K562 (cell line): ENCODE data around the gene PCDHGA5. TPM values are rescaled to one million over a fixed set of nuclear protein-coding genes. Genes with fewer than 3 reads are reported as not detected.

Experiments used
- ATAC-seq: fragments of 200-7000 bp; cut with Tn5 transposase; 3 replicates; pipeline ENCODE4 v1.9.1; 2020; ENCODE audit warnings: moderate library complexity
- BruUV-seq: library from RNA; stranded (reverse); fragments of 400-500 nt; replicated peaks from 2 replicates; lab custom pipeline; 2021; lab: Mats Ljungman, UMichigan
- CTCF ChIA-PET: fragments of 300-600 bp; formaldehyde crosslinking; extraction: SDS; loops from one replicate; lab custom pipeline; 2021; ENCODE audit warnings: low intra/inter-chr PET ratio; lab: Yijun Ruan, JAX
- POLR2A ChIA-PET: fragments of 300-600, 350-650 bp; sonication (Branson Sonifier 250); formaldehyde crosslinking; extraction: SDS; loops from one replicate; lab custom pipeline; 2021; ENCODE audit warnings: antibody characterized with exemption, inconsistent platforms; lab: Yijun Ruan, JAX
- DNase-seq, 4 experiments: peaks; one replicate each; pipeline versions ENCODE4 v3.0.0 to v3.0.0-alpha.2; 2011 to 2018; ENCODE audit warnings: low spot score in 3 of 4, mixed read lengths in 3 of 4; ENCODE audit errors: extremely low read depth in 1 of 4
- FAIRE-seq: peaks from 2 replicates; lab custom pipeline; 2011; peaks lifted over from hg19 to GRCh38; lab: Jason Lieb, UNC
- H2AFZ ChIP-seq: 2 replicates; pipeline ENCODE4 v1.6.0; 2011; ENCODE audit warnings: low read depth, low read length, control low read depth, inconsistent platforms
- H3K27ac ChIP-seq: fragments of 200-600 bp; 3 replicates; pipeline ENCODE4 v1.8.0; 2011; ENCODE audit warnings: low read depth, mild to moderate bottlenecking, control low read depth, inconsistent platforms, low read length, moderate library complexity, mixed read lengths; ENCODE audit errors: extremely low read depth
- H3K27me3 ChIP-seq, 2 experiments: fragments of 300-600 bp in 1 of 2; 2 replicates in 1 of 2; 3 replicates in 1 of 2; pipeline versions ENCODE4 v1.6.0 to v1.8.0; 2011; ENCODE audit warnings: inconsistent platforms in 2 of 2, low read length in 2 of 2, mild to moderate bottlenecking in 1 of 2, mixed read lengths in 1 of 2, moderate library complexity in 1 of 2; ENCODE audit not compliant: control insufficient read depth in 2 of 2, insufficient read depth in 2 of 2
- H3K36me3 ChIP-seq: fragments of 300-600 bp; 3 replicates; pipeline ENCODE4 v1.8.0; 2011; ENCODE audit warnings: mild to moderate bottlenecking, low read length, inconsistent platforms; ENCODE audit not compliant: control insufficient read depth, insufficient read depth
- H3K4me1 ChIP-seq, 2 experiments: fragments of 200-600 bp in 1 of 2; replicated peaks in 1 of 2; 2 replicates in 1 of 2; 3 replicates in 1 of 2; pipeline versions ENCODE4 v1.5.1 to v1.8.0; 2011; ENCODE audit warnings: inconsistent platforms in 2 of 2, low read length in 2 of 2, mild to moderate bottlenecking in 1 of 2, mixed read lengths in 1 of 2, moderate library complexity in 1 of 2; ENCODE audit not compliant: control insufficient read depth in 2 of 2, insufficient read depth in 2 of 2
- H3K4me2 ChIP-seq: 2 replicates; pipeline ENCODE4 v1.6.1; 2011; ENCODE audit warnings: low read length, control low read depth, inconsistent platforms, mixed read lengths; ENCODE audit not compliant: insufficient read depth
- H3K4me3 ChIP-seq: fragments of 200-600 bp; sonication (generic), shearing (Covaris generic); 2 replicates; pipeline ENCODE4 v1.5.1; 2016; ENCODE audit warnings: control low read depth, inconsistent platforms
- H3K79me2 ChIP-seq: fragments of 200-600 bp; 3 replicates; pipeline ENCODE4 v1.8.0; 2011; ENCODE audit warnings: low read length, inconsistent platforms; ENCODE audit not compliant: control insufficient read depth, insufficient read depth
- H3K9ac ChIP-seq, 2 experiments: 2 replicates each; pipeline versions ENCODE4 v1.6.0 to v1.6.1; 2011; ENCODE audit warnings: low read depth in 2 of 2, low read length in 2 of 2, control low read depth in 1 of 2, inconsistent platforms in 1 of 2, mild to moderate bottlenecking in 1 of 2, mixed read lengths in 1 of 2; ENCODE audit not compliant: insufficient read depth in 1 of 2
- H3K9me1 ChIP-seq: one replicate; pipeline ENCODE4 v1.6.0; 2011; ENCODE audit warnings: inconsistent platforms, mild to moderate bottlenecking, low read length, moderate library complexity; ENCODE audit not compliant: control insufficient read depth, insufficient read depth
- H3K9me3 ChIP-seq: replicated peaks from 2 replicates; pipeline ENCODE4 v1.5.1; 2011; ENCODE audit warnings: low read depth, low read length, inconsistent platforms; ENCODE audit not compliant: control insufficient read depth, insufficient read depth
- H4K20me1 ChIP-seq: replicated peaks from 2 replicates; pipeline ENCODE4 v1.6.1; 2011; ENCODE audit warnings: low read length, inconsistent platforms, mixed read lengths; ENCODE audit not compliant: control insufficient read depth, insufficient read depth
- ESRRB ChIP-seq: fragments of 250-450 bp; sonication (Bioruptor Pico); IDR thresholded peaks from 2 replicates; pipeline ENCODE4 v1.5.0; 2020; ENCODE audit warnings: mild to moderate bottlenecking, moderate library complexity, borderline replicate concordance
- HDGF ChIP-seq: fragments of 450-650 bp; IDR thresholded peaks from 2 replicates; pipeline ENCODE4 v1.6.1; 2016
- LCOR ChIP-seq: sonication (generic); formaldehyde crosslinking; IDR thresholded peaks from 2 replicates; pipeline ENCODE4 v1.8.0; 2022; ENCODE audit warnings: mild to moderate bottlenecking, missing genetic modification reagents
- NR2C1 ChIP-seq, 2 experiments: fragments of 450-650 bp; IDR thresholded peaks; 2 replicates each; pipeline ENCODE4 v1.6.1; 2017; ENCODE audit warnings: mild to moderate bottlenecking in 2 of 2, antibody characterized with exemption in 1 of 2, inconsistent platforms in 1 of 2, missing compliant biosample characterization in 1 of 2, missing genetic modification characterization in 1 of 2
- PYGO2 ChIP-seq: fragments of 450-650 bp; IDR thresholded peaks from 2 replicates; pipeline ENCODE4 v1.6.1; 2016; ENCODE audit warnings: mild to moderate bottlenecking, missing genetic modification characterization, moderate library complexity, missing compliant biosample characterization
- REST ChIP-seq, 2 experiments: fragments of 450-650 bp; formaldehyde crosslinking in 1 of 2; IDR thresholded peaks; 2 replicates each; pipeline versions ENCODE4 v1.4.0 to v1.6.1; 2014 to 2020; ENCODE audit warnings: mild to moderate bottlenecking in 2 of 2, borderline replicate concordance in 1 of 2, low read depth in 1 of 2
- SMC3 ChIP-seq: conservative IDR thresholded peaks from 2 replicates; pipeline ENCODE4 v1.6.1; 2011; ENCODE audit warnings: low read depth, low read length, improper control_type of control experiment; ENCODE audit not compliant: insufficient read depth
- TEAD1 ChIP-seq, 2 experiments: fragments of 450-650 bp in 1 of 2; sonication (generic) in 1 of 2; formaldehyde crosslinking; IDR thresholded peaks; 2 replicates each; pipeline versions ENCODE4 v1.4.0 to v1.8.0; 2020 to 2022; ENCODE audit warnings: mild to moderate bottlenecking in 2 of 2, missing genetic modification reagents in 1 of 2
- ZNF232 ChIP-seq: sonication (generic); formaldehyde crosslinking; IDR thresholded peaks from 2 replicates; pipeline ENCODE4 v1.8.0; 2022; ENCODE audit warnings: mild to moderate bottlenecking, missing genetic modification reagents
- ZNF431 ChIP-seq: sonication (generic); formaldehyde crosslinking; IDR thresholded peaks from 2 replicates; pipeline ENCODE4 v1.8.0; 2022; ENCODE audit warnings: mild to moderate bottlenecking, missing genetic modification reagents
- ZNF707 ChIP-seq: fragments of 250-450 bp; sonication (Bioruptor Pico); conservative IDR thresholded peaks from 2 replicates; pipeline ENCODE4 v1.8.0; 2022; ENCODE audit warnings: inconsistent platforms, mild to moderate bottlenecking, moderate library complexity
- ZNF77 ChIP-seq: fragments of 250-450 bp; sonication (Bioruptor Pico); IDR thresholded peaks from 2 replicates; pipeline ENCODE4 v1.5.0; 2020
- WGBS: fragments of 100-300 bp; shearing (Covaris generic); methylation state at CpG from one replicate; pipeline ENCODE4 v1.1.6; 2016; ENCODE audit warnings: low coverage, mixed read lengths; ENCODE audit not compliant: insufficient coverage; ENCODE audit errors: missing lambda C conversion rate; 5-methylcytosine and 5-hydroxymethylcytosine counted together
- in situ Hi-C: fragments of 300-500 bp; cut with MboI; formaldehyde crosslinking; loops from 4 replicates; pipeline ENCODE4 v1.15.0; 2018; ENCODE audit warnings: inconsistent platforms, mixed read lengths
- intact Hi-C: fragments of 100-400 bp; cut with micrococcal nuclease; formaldehyde crosslinking; loops from 2 replicates; pipeline ENCODE4 v1.14.2; 2022
- polyA plus RNA-seq, 8 experiments: library from polyadenylated mRNA; depleted of rRNA in 4 of 8; stranded (reverse) in 5 of 8; unstranded in 3 of 8; fragments of >200 nt; fragmentation: Nextera tagmentation in 2 of 8; fragmentation: Illumina TruSeq in 1 of 8; extraction: Ambion mirVana in 2 of 8; extraction: Trizol in 1 of 8; gene quantifications; 2 replicates each; pipeline versions ENCODE4 v1.2.1 to v1.2.3, GENCODE V29; 2011 to 2014; ENCODE audit warnings: inconsistent platforms in 1 of 8, missing spikeins in 1 of 8
- total RNA-seq, 7 experiments: library from RNA; depleted of rRNA in 6 of 7; stranded (reverse); fragments of >200 nt in 6 of 7; fragmentation: Illumina TruSeq in 2 of 7; extraction: Trizol in 2 of 7; gene quantifications; 2 replicates each; pipeline versions ENCODE4 v1.2.1 to v1.2.3, GENCODE V29; 2011 to 2021; ENCODE audit warnings: low replicate concordance in 1 of 7

PCDHGA5 gene
- total and polyA plus RNA-seq, 9 of the 15 experiments (the other 6 are each of a cell fraction or from before 2014, with no cell fraction given): 0.01 to 0.18 (median 0.12) TPM; not detected in 1

- Histone ChIP-seq H3K9me3 (no peaks in the 10 kb centered on the region; the same call in 1 of the 2 replicates), H3K27ac (no peak within 1 kb of the TSS), H3K4me1 (peaks cover 3 to 17% of the 10 kb centered on the region in 2 experiments; a peak in 3 of 5 replicates), H3K27me3 (peaks cover 0 to 28% of the 10 kb centered on the region in 2 experiments; a peak in 3 of 5 replicates), H3K36me3 (no peaks in the 10 kb centered on the region), H4K20me1 (no peaks in the 10 kb centered on the region), H3K4me2 (peak within 1 kb of the TSS; percentile 35), H2AFZ (peak within 1 kb of the TSS; percentile 47; the same call in 1 of the 2 replicates), H3K9ac (peak within 1 kb of the TSS in 1 of 2 experiments; percentile 56; a peak in 2 of 4 replicates), H3K79me2 (no peaks in the 10 kb centered on the region), H3K9me1 (no peaks in the 10 kb centered on the region), H3K4me3 (peak within 1 kb of the TSS; percentile 33)
- 10% methylated on average over 24 of the region's 24 CpGs for WGBS
- DNase-seq (peak in 2 of 4 experiments; percentile 40 to 56), ATAC-seq (peak; percentile 76), FAIRE-seq (peak; percentile 66)
- ChIA-PET CTCF (interaction anchor here (1.0 to 2.3 kb wide), 3 partner anchors 152 to 204 kb away, joined by 3 to 12 read pairs (median 4); no protein-coding TSS in a partner anchor), POLR2A (no interaction called here)
- in situ Hi-C loops: no loop called here
- no TSS peak for BruUV-seq
- intact Hi-C loops: no loop called here
- no peak for TF ChIP-seq ZNF707 (CRISPR knock-in tag)
- no peak for TF ChIP-seq ZNF77
- no peak for TF ChIP-seq TEAD1 (CRISPR knock-in tag; IDR thresholded peaks at IDR 0.05)
- TF ChIP-seq PYGO2 (tag): no peak
- no peak for TF ChIP-seq ESRRB (CRISPR knock-in tag)
- TF ChIP-seq ZNF232 (CRISPR knock-in tag): no peak
- peak; percentile 15; the same call in 1 of the 2 replicates for TF ChIP-seq REST (IDR thresholded peaks at IDR 0.05; ENCODE audit: borderline replicate concordance)
- TF ChIP-seq REST (CRISPR knock-in tag; IDR thresholded peaks at IDR 0.05; ENCODE audit: low read depth): no peak
- TF ChIP-seq SMC3: 0 out of 2 replicates have a peak, but pooled peaks have one; percentile 4
- TF ChIP-seq HDGF: no peak
- TF ChIP-seq ZNF431 (CRISPR knock-in tag): no peak
- no peak for TF ChIP-seq LCOR (CRISPR knock-in tag)
- no peak for TF ChIP-seq NR2C1 (IDR thresholded peaks at IDR 0.05)
- TF ChIP-seq NR2C1 (tag; IDR thresholded peaks at IDR 0.05): no peak
Measured at GRCh38 chr5:141359790-141360426, 4.1 kb upstream of the PCDHGA5 start, which contains the start of gene PCDHGB2. PCDHGB2 (plus strand) TSS chr5:141359994; CDS start chr5:141360136, 142 bp downstream.
